Large intestine (tissue), 12 donors: ENCODE measurements around the gene MSI1. TPM values are rescaled to one million over a fixed set of nuclear protein-coding genes. Genes with fewer than 3 reads are reported as not detected.

Experiments used
- DNase-seq, 2 donors: peaks; one replicate each; pipeline versions ENCODE4 v3.0.0 to v3.0.0-alpha.2; 2013
- H3K27ac ChIP-seq: one replicate; pipeline ENCODE4 v1.5.1; 2013; ENCODE audit warnings: low read length
- H3K27me3 ChIP-seq: 2 replicates; pipeline ENCODE4 v1.6.1; 2013; ENCODE audit warnings: low read length; ENCODE audit not compliant: control insufficient read depth, insufficient read depth
- H3K36me3 ChIP-seq: 2 replicates; pipeline ENCODE4 v1.6.1; 2013; ENCODE audit warnings: low read length; ENCODE audit not compliant: control insufficient read depth, insufficient read depth
- H3K4me1 ChIP-seq: one replicate; pipeline ENCODE4 v1.6.1; 2013; ENCODE audit warnings: low read length; ENCODE audit not compliant: control insufficient read depth, insufficient read depth
- H3K4me3 ChIP-seq: one replicate; pipeline ENCODE4 v1.5.1; 2013; ENCODE audit warnings: low read length
- H3K9me3 ChIP-seq: one replicate; pipeline ENCODE4 v1.6.1; 2013; ENCODE audit warnings: mild to moderate bottlenecking, low read depth, low read length, moderate library complexity; ENCODE audit not compliant: control insufficient read depth
- WGBS: methylation state at CpG from one replicate; pipeline ENCODE4 v1.1.5; 2013; ENCODE audit warnings: low lambda C conversion rate; ENCODE audit not compliant: insufficient coverage; 5-methylcytosine and 5-hydroxymethylcytosine counted together
- long read RNA-seq, 11 donors: transcript quantifications; one replicate each; lab custom pipeline, GENCODE V29; 2026
- polyA plus RNA-seq: library from polyadenylated mRNA; unstranded; fragments of 120-200 nt; gene quantifications from one replicate; pipeline ENCODE4 v1.2.1, GENCODE V29; 2013

Gene MSI1
- polyA plus RNA-seq: 8.2 TPM
- long read RNA-seq, donor 1, partial matches to known transcripts: 7 of 9 reads
- long read RNA-seq, donor 1, other reads (novel, unspliced or antisense): 0 of 9 reads
- long read RNA-seq, donor 2: 0 reads
- long read RNA-seq, donor 3: 0 reads
- long read RNA-seq, donor 4: 0 reads
- long read RNA-seq, donor 5, partial matches to known transcripts: 0 of 1 reads
- long read RNA-seq, donor 5, other reads (novel, unspliced or antisense): 0 of 1 reads
- long read RNA-seq, donor 6, partial matches to known transcripts: 15 of 15 reads
- long read RNA-seq, donor 6, other reads (novel, unspliced or antisense): 0 of 15 reads
- long read RNA-seq, donor 7: 0 reads
- long read RNA-seq, donor 8, partial matches to known transcripts: 0 of 1 reads
- long read RNA-seq, donor 8, other reads (novel, unspliced or antisense): 0 of 1 reads
- long read RNA-seq, donor 9: 0 reads
- long read RNA-seq, donor 10, partial matches to known transcripts: 52 of 52 reads
- long read RNA-seq, donor 10, other reads (novel, unspliced or antisense): 0 of 52 reads
- long read RNA-seq, donor 11: 0 reads

- peak within 1 kb of the TSS; percentile 53 for H3K27ac ChIP-seq
- H3K27me3 ChIP-seq: peaks cover 32% of the 10 kb centered on the region
- no peaks in the 10 kb centered on the region for H3K9me3 ChIP-seq
- DNase-seq: peak in 1 of 2 donors; percentile 50
- WGBS: no CpG with 5 or more reads among the region's 119 CpGs
- peaks cover 50% of the 10 kb centered on the region for H3K4me1 ChIP-seq
- H3K4me3 ChIP-seq: peak within 1 kb of the TSS; percentile 56
- H3K36me3 ChIP-seq: peaks cover 4% of the 10 kb centered on the region
Measured at GRCh38 chr12:120368789-120369602, at the start of gene MSI1. MSI1 (minus strand) TSS chr12:120369164; CDS start chr12:120369091, 73 bp downstream.

- Histone ChIP-seq H3K27ac (no peak overlapping the region), H3K27me3 (no peaks in the 10 kb centered on the region), H3K4me1 (peaks cover 12% of the 10 kb centered on the region), H3K4me3 (no peak overlapping the region), H3K36me3 (no peaks in the 10 kb centered on the region), H3K9me3 (no peaks in the 10 kb centered on the region)
- DNase-seq: no peak
- WGBS: no CpG with 5 or more reads among the region's 4 CpGs
Measured at GRCh38 chr12:120417917-120418580, 49.1 kb upstream of the MSI1 start.

GRCh38 chr12:120416490-120417216 is 47.7 kb upstream of the MSI1 start:
- DNase-seq: no peak
- H3K4me1 ChIP-seq: peaks cover 12% of the 10 kb centered on the region
- no peaks in the 10 kb centered on the region for H3K9me3 ChIP-seq
- no peaks in the 10 kb centered on the region for H3K36me3 ChIP-seq
- H3K27ac ChIP-seq: no peak overlapping the region
- no peak overlapping the region for H3K4me3 ChIP-seq
- no CpG with 5 or more reads among the region's 7 CpGs for WGBS
- H3K27me3 ChIP-seq: no peaks in the 10 kb centered on the region

DNA sequence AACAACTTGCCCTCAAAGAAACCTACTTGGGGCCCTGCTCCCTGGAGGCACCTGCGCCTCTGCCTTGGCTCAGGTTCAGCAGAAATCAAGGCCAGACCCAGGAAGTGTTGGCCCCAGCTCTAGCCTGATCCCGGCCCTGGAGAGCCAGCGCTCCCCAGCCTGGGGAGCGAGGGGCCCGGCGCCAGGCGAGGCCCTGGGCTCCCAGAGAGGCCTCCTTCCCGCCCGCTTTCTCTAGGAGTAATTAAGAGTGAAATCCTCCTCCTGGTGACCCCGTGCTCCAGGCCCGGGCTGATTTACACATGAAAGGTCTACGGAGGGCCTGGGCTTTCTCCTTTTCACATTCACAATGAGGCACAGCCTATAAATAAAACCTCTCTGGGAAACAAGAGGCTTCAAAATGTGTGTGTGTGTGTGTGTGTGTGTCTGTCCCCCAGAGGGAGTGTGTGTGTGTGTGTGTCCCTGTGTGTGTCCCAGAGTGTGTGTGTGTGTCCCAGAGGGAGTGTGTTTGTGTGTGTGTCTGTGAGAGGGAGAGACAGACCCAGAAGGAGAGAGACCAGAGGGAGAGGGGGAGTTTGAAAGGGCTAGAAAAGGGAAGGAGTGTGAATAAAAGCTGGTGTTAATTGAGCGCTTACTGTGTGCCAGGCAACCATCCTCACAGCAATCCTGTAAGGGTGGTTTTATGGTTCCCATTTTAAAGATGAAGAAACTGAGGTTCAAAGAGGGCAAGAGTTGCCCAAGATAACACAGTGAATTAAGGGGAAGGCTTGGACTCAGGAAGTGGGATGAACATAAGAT is 45.1 kb upstream of the MSI1 start:
- Histone ChIP-seq H3K4me3 (no peak overlapping the region), H3K27ac (peak overlapping the region; percentile 30), H3K4me1 (peaks cover 12% of the 10 kb centered on the region), H3K9me3 (no peaks in the 10 kb centered on the region), H3K27me3 (no peaks in the 10 kb centered on the region), H3K36me3 (no peaks in the 10 kb centered on the region)
- WGBS: 100% methylated on average over 1 of the region's 13 CpGs
- DNase-seq: peak; percentile 29 to 80

DNA sequence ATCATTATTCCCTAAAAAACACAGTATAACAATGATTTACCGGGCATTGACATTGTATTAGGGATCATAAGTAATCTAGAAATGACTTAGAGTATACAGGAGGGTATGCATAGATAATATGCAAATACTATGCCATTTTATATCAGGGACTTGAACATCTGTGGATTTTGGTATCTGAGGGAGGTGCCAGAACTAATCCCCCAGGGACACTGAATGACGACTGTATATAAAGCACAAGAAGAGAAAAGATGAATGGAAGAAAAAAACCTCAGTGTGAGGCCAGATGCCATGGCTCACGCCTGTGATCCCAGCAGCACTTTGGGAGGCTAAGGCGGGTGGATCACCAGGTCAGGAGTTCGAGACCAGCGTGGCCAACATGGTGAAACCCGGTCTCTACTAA is 43.5 kb upstream of the MSI1 start:
- Histone ChIP-seq H3K36me3 (no peaks in the 10 kb centered on the region), H3K4me1 (peaks cover 12% of the 10 kb centered on the region), H3K27me3 (no peaks in the 10 kb centered on the region), H3K9me3 (no peaks in the 10 kb centered on the region), H3K27ac (no peak overlapping the region), H3K4me3 (no peak overlapping the region)
- DNase-seq: no peak
- WGBS: 80% methylated on average over 1 of the region's 7 CpGs

- no peak overlapping the region for H3K4me3 ChIP-seq
- no CpG with 5 or more reads among the region's 11 CpGs for WGBS
- peaks cover 2% of the 10 kb centered on the region for H3K27me3 ChIP-seq
- peaks cover 7% of the 10 kb centered on the region for H3K4me1 ChIP-seq
- no peak overlapping the region for H3K27ac ChIP-seq
- H3K9me3 ChIP-seq: no peaks in the 10 kb centered on the region
- no peaks in the 10 kb centered on the region for H3K36me3 ChIP-seq
- no peak for DNase-seq
Measured at GRCh38 chr12:120408771-120409170, 39.8 kb upstream of the MSI1 start.

GRCh38 chr12:120406553-120406952 is 37.6 kb upstream of the MSI1 start:
- peaks cover 2% of the 10 kb centered on the region for H3K4me1 ChIP-seq
- no peaks in the 10 kb centered on the region for H3K36me3 ChIP-seq
- no peaks in the 10 kb centered on the region for H3K9me3 ChIP-seq
- WGBS: 100% methylated on average over 1 of the region's 3 CpGs
- no peak overlapping the region for H3K4me3 ChIP-seq
- H3K27ac ChIP-seq: no peak overlapping the region
- no peak for DNase-seq
- H3K27me3 ChIP-seq: peaks cover 2% of the 10 kb centered on the region

GRCh38 chr12:120406069-120406468 is 37.1 kb upstream of the MSI1 start:
- WGBS: no CpG with 5 or more reads among the region's 3 CpGs
- H3K27ac ChIP-seq: no peak overlapping the region
- H3K4me3 ChIP-seq: no peak overlapping the region
- peaks cover 2% of the 10 kb centered on the region for H3K27me3 ChIP-seq
- H3K4me1 ChIP-seq: peaks cover 2% of the 10 kb centered on the region
- H3K9me3 ChIP-seq: no peaks in the 10 kb centered on the region
- no peaks in the 10 kb centered on the region for H3K36me3 ChIP-seq
- DNase-seq: no peak

- peaks cover 2% of the 10 kb centered on the region for H3K27me3 ChIP-seq
- H3K27ac ChIP-seq: no peak overlapping the region
- no peaks in the 10 kb centered on the region for H3K9me3 ChIP-seq
- DNase-seq: no peak
- H3K36me3 ChIP-seq: no peaks in the 10 kb centered on the region
- no CpG with 5 or more reads among the region's 1 CpG for WGBS
- peaks cover 2% of the 10 kb centered on the region for H3K4me1 ChIP-seq
- no peak overlapping the region for H3K4me3 ChIP-seq
Measured at GRCh38 chr12:120404271-120404670, 35.3 kb upstream of the MSI1 start.
